Lower leg skin (tissue), 4 donors: ENCODE data around the gene TRAF3IP1. TPM values are rescaled to one million over a fixed set of nuclear protein-coding genes. Genes with fewer than 3 reads are reported as not detected.

Experiments
- DNase-seq, 2 donors: peaks; one replicate each; pipeline ENCODE4 v3.0.0-alpha.2; 2019; ENCODE audit warnings: low spot score in 2 of 2
- H3K4me3 ChIP-seq: fragments of 200-600 bp; sonication (generic); 2 replicates; pipeline ENCODE4 v1.5.1; 2017; ENCODE audit warnings: mild to moderate bottlenecking, low read depth; ENCODE audit not compliant: poor library complexity, severe bottlenecking
- CTCF ChIP-seq, 3 donors: fragments of 450-650 bp; IDR thresholded peaks; one replicate each; pipeline ENCODE4 v1.5.1; 2016; ENCODE audit warnings: antibody characterized with exemption in 3 of 3, mild to moderate bottlenecking in 3 of 3, moderate library complexity in 2 of 3
- POLR2A ChIP-seq, 2 donors: fragments of 450-650 bp; IDR thresholded peaks; one replicate each; pipeline ENCODE4 v1.6.1; 2016 to 2017; ENCODE audit warnings: antibody characterized with exemption in 2 of 2, mild to moderate bottlenecking in 1 of 2, moderate library complexity in 1 of 2
- whole genome bisulfite sequencing, 2 donors: methylation state at CpG; one replicate each; pipeline ENCODE4 v1.1.5; 2018; 5-methylcytosine and 5-hydroxymethylcytosine counted together
- intact Hi-C: fragments of 100-400 bp; cut with DNase I; formaldehyde crosslinking; loops from one replicate; pipeline ENCODE4 v1.15.0; 2023; ENCODE audit warnings: low total_unique reads
- total RNA-seq, 4 donors: library from RNA; depleted of rRNA; stranded (reverse); fragments of >200 nt; gene quantifications; one replicate each; pipeline ENCODE4 v1.1.0, GENCODE V29; 2016

Gene TRAF3IP1
- total RNA-seq, 4 donors from 2014 or later, result 4.3 to 8.7 (median 8.2) TPM

GRCh38 chr2:238396663-238397062 is 76.3 kb downstream of the TRAF3IP1 start:
- 93 to 97% methylated on average over 7 of the region's 7 CpGs for WGBS, 2 donors
- TF ChIP-seq POLR2A (IDR thresholded peaks at IDR 0.05), result no peak
- TF ChIP-seq CTCF (IDR thresholded peaks at IDR 0.05), result no peak

GRCh38 chr2:238397356-238397755 is 77.0 kb downstream of the TRAF3IP1 start:
- H3K4me3 ChIP-seq, result no peak overlapping the region
- TF ChIP-seq CTCF (IDR thresholded peaks at IDR 0.05) (no peak), POLR2A (IDR thresholded peaks at IDR 0.05) (no peak)
- intact Hi-C loops, result no loop called here
- WGBS, 2 donors, result 78 to 85% methylated on average over 14 of the region's 14 CpGs
- no peak for DNase-seq

More at GRCh38 chr2:238396663-238397062, 76.3 kb downstream of the TRAF3IP1 start:
- intact Hi-C loops, result no loop called here
- no peak overlapping the region for H3K4me3 ChIP-seq
- DNase-seq, result peak in 1 of 2 donors; percentile 73

- 87 to 89% methylated on average over 6 of the region's 6 CpGs for WGBS, 2 donors
Measured at GRCh38 chr2:238398577-238398976, 78.3 kb downstream of the TRAF3IP1 start.

GRCh38 chr2:238399094-238399493 is 78.8 kb downstream of the TRAF3IP1 start:
- intact Hi-C loops, result no loop called here
- H3K4me3 ChIP-seq, result no peak overlapping the region
- no peak for DNase-seq
- TF ChIP-seq POLR2A (IDR thresholded peaks at IDR 0.05) (no peak), CTCF (IDR thresholded peaks at IDR 0.05) (no peak)
- 88 to 90% methylated on average over 2 of the region's 2 CpGs for WGBS, 2 donors

More at GRCh38 chr2:238398577-238398976, 78.3 kb downstream of the TRAF3IP1 start:
- no peak for DNase-seq
- no peak overlapping the region for H3K4me3 ChIP-seq
- intact Hi-C loops, result no loop called here
- TF ChIP-seq CTCF (IDR thresholded peaks at IDR 0.05), result no peak
- TF ChIP-seq POLR2A (IDR thresholded peaks at IDR 0.05), result no peak

GRCh38 chr2:238401551-238401950 is 81.2 kb downstream of the TRAF3IP1 start:
- intact Hi-C loops, result no loop called here
- H3K4me3 ChIP-seq, result no peak overlapping the region
- DNase-seq, result peak in 1 of 2 donors; percentile 80
- 61 to 67% methylated on average over 8 of the region's 8 CpGs for WGBS, 2 donors
- no peak for TF ChIP-seq CTCF (IDR thresholded peaks at IDR 0.05)
- TF ChIP-seq POLR2A (IDR thresholded peaks at IDR 0.05), result no peak
